H1 (cell line): Measurements from ENCODE around the gene MTMR2. TPM values are rescaled to one million over a fixed set of nuclear protein-coding genes. Genes with fewer than 3 reads are reported as not detected.

Experiments
- CTCF ChIA-PET: fragments of 300-600 bp; sonication (Branson Sonifier 250); formaldehyde crosslinking; loops from one replicate; lab custom pipeline; 2021; ENCODE audit not compliant: partially characterized antibody; lab: Charles Lee
- POLR2A ChIA-PET: fragments of 300-600 bp; sonication (Branson Sonifier 250); formaldehyde crosslinking; loops from one replicate; lab custom pipeline; 2021; ENCODE audit warnings: inconsistent platforms; ENCODE audit not compliant: partially characterized antibody; lab: Charles Lee
- DNase-seq, 2 experiments: peaks; one replicate each; pipeline versions ENCODE4 v3.0.0 to v3.0.0-alpha.2; 2010 to 2022; ENCODE audit warnings: low spot score in 2 of 2, low read depth in 1 of 2, mixed read lengths in 1 of 2
- FAIRE-seq: peaks from 2 replicates; lab custom pipeline; 2011; peaks lifted over from hg19 to GRCh38; lab: Jason Lieb, UNC
- H2AFZ ChIP-seq: 2 replicates; pipeline ENCODE4 v1.8.1; 2012; ENCODE audit warnings: low read length, inconsistent platforms
- H2AK5ac ChIP-seq: 2 replicates; pipeline ENCODE4 v1.6.1; 2013; ENCODE audit warnings: low read depth, low read length
- H2BK120ac ChIP-seq: replicated peaks from 2 replicates; pipeline ENCODE3; 2013; ENCODE audit warnings: low read depth, low read length, inconsistent platforms
- H2BK12ac ChIP-seq: 2 replicates; pipeline ENCODE4 v1.6.1; 2013; ENCODE audit warnings: low read depth, low read length
- H2BK15ac ChIP-seq: 2 replicates; pipeline ENCODE4 v1.6.1; 2013; ENCODE audit warnings: low read length
- H2BK20ac ChIP-seq: 2 replicates; pipeline ENCODE4 v1.6.1; 2013; ENCODE audit warnings: low read length
- H2BK5ac ChIP-seq: 2 replicates; pipeline ENCODE4 v1.6.1; 2013; ENCODE audit warnings: low read depth, low read length
- H3K14ac ChIP-seq: 2 replicates; pipeline ENCODE4 v1.6.1; 2013; ENCODE audit warnings: inconsistent platforms; ENCODE audit not compliant: insufficient read length
- H3K18ac ChIP-seq: 2 replicates; pipeline ENCODE4 v1.6.1; 2013; ENCODE audit warnings: low read length; ENCODE audit errors: extremely low read depth
- H3K23ac ChIP-seq: 2 replicates; pipeline ENCODE4 v1.6.1; 2013; ENCODE audit warnings: inconsistent platforms; ENCODE audit not compliant: insufficient read length
- H3K23me2 ChIP-seq: 2 replicates; pipeline ENCODE4 v1.6.1; 2013; ENCODE audit warnings: low read depth, low read length
- H3K27ac ChIP-seq: 2 replicates; pipeline ENCODE4 v1.6.1; 2011; ENCODE audit warnings: low read depth, low read length, inconsistent platforms
- H3K27me3 ChIP-seq, 4 experiments: replicated peaks in 1 of 4; 1 replicate in 1 of 4; 2 replicates in 3 of 4; pipeline versions ENCODE4 v1.6.1 to v1.8.1; 2011 to 2013; ENCODE audit warnings: low read length in 3 of 4, mild to moderate bottlenecking in 3 of 4, inconsistent platforms in 2 of 4, mixed read lengths in 2 of 4, moderate library complexity in 1 of 4; ENCODE audit not compliant: control insufficient read depth in 3 of 4, insufficient read depth in 3 of 4; ENCODE audit errors: extremely low read depth in 1 of 4
- H3K36me3 ChIP-seq, 4 experiments: 2 replicates each; pipeline versions ENCODE4 v1.6.1 to v1.8.1; 2011 to 2013; ENCODE audit warnings: mild to moderate bottlenecking in 4 of 4, low read length in 3 of 4, moderate library complexity in 2 of 4, control low read depth in 1 of 4, inconsistent platforms in 1 of 4; ENCODE audit not compliant: insufficient read depth in 4 of 4, control insufficient read depth in 2 of 4
- H3K4ac ChIP-seq: replicated peaks from 2 replicates; pipeline ENCODE3; 2013; ENCODE audit warnings: low read length, low read depth, mixed read lengths, inconsistent platforms; ENCODE audit not compliant: insufficient read length
- H3K4me1 ChIP-seq, 4 experiments: replicated peaks in 1 of 4; 1 replicate in 1 of 4; 2 replicates in 3 of 4; pipeline versions ENCODE4 v1.6.1 to v1.8.1; 2011 to 2013; ENCODE audit warnings: low read length in 3 of 4, inconsistent platforms in 2 of 4, mixed read lengths in 1 of 4; ENCODE audit not compliant: insufficient read depth in 4 of 4, control insufficient read depth in 3 of 4
- H3K4me2 ChIP-seq, 2 experiments: 2 replicates each; pipeline versions ENCODE4 v1.6.1 to v1.8.1; 2011 to 2013; ENCODE audit warnings: low read depth in 2 of 2, low read length in 2 of 2, control low read depth in 1 of 2, inconsistent platforms in 1 of 2, mild to moderate bottlenecking in 1 of 2; ENCODE audit not compliant: insufficient read depth in 1 of 2
- H3K4me3 ChIP-seq, 4 experiments: fragments of 200-600, 300-600 bp in 1 of 4; sonication (generic), shearing (Covaris generic), sonication (Bioruptor Twin) in 1 of 4; 2 replicates each; pipeline versions ENCODE4 v1.5.1 to v1.8.1; 2011 to 2016; ENCODE audit warnings: low read length in 4 of 4, low read depth in 3 of 4, control low read depth in 2 of 4, inconsistent platforms in 2 of 4, mild to moderate bottlenecking in 2 of 4, mixed read lengths in 1 of 4, moderate library complexity in 1 of 4; ENCODE audit not compliant: insufficient read depth in 2 of 4; ENCODE audit errors: extremely low read depth in 1 of 4
- H3K56ac ChIP-seq: replicated peaks from 2 replicates; pipeline ENCODE3; 2013; ENCODE audit warnings: low read depth, mild to moderate bottlenecking, mixed read lengths, low read length, inconsistent platforms; ENCODE audit not compliant: insufficient read length
- H3K79me1 ChIP-seq: 2 replicates; pipeline ENCODE4 v1.6.1; 2013; ENCODE audit warnings: low read depth, low read length, control low read depth
- H3K79me2 ChIP-seq, 2 experiments: 2 replicates each; pipeline versions ENCODE4 v1.6.1 to v1.8.1; 2012 to 2013; ENCODE audit warnings: low read length in 2 of 2, mild to moderate bottlenecking in 2 of 2, inconsistent platforms in 1 of 2; ENCODE audit not compliant: insufficient read depth in 2 of 2, control insufficient read depth in 1 of 2
- H3K9ac ChIP-seq, 4 experiments: replicated peaks in 1 of 4; 1 replicate in 1 of 4; 2 replicates in 3 of 4; pipeline versions ENCODE4 v1.6.1 to v1.8.1; 2011 to 2013; ENCODE audit warnings: low read depth in 3 of 4, low read length in 3 of 4, control low read depth in 2 of 4, mild to moderate bottlenecking in 2 of 4, moderate library complexity in 2 of 4, inconsistent platforms in 1 of 4; ENCODE audit errors: extremely low read depth in 1 of 4
- H3K9me3 ChIP-seq, 2 experiments: 2 replicates each; pipeline versions ENCODE4 v1.6.1 to v1.8.1; 2012 to 2013; ENCODE audit warnings: mild to moderate bottlenecking in 2 of 2, moderate library complexity in 2 of 2, control low read depth in 1 of 2, inconsistent platforms in 1 of 2, low read depth in 1 of 2, low read length in 1 of 2, mixed read lengths in 1 of 2; ENCODE audit not compliant: insufficient read depth in 2 of 2
- H4K20me1 ChIP-seq, 2 experiments: replicated peaks in 1 of 2; 2 replicates each; pipeline versions ENCODE3 to v1.8.1; 2011 to 2013; ENCODE audit warnings: inconsistent platforms in 2 of 2, low read length in 2 of 2, mild to moderate bottlenecking in 1 of 2; ENCODE audit not compliant: insufficient read depth in 2 of 2, control insufficient read depth in 1 of 2
- H4K5ac ChIP-seq: 2 replicates; pipeline ENCODE4 v1.6.1; 2013; ENCODE audit warnings: low read length, low read depth, mixed read lengths, inconsistent platforms; ENCODE audit not compliant: insufficient read length
- H4K8ac ChIP-seq: 2 replicates; pipeline ENCODE4 v1.8.0; 2013; ENCODE audit warnings: mild to moderate bottlenecking, moderate library complexity, low read length, inconsistent platforms; ENCODE audit not compliant: insufficient read depth; ENCODE audit errors: extremely low read depth
- H4K91ac ChIP-seq: replicated peaks from 2 replicates; pipeline ENCODE3; 2013; ENCODE audit warnings: low read length, mixed read lengths, inconsistent platforms; ENCODE audit not compliant: insufficient read length
- ATF2 ChIP-seq: IDR thresholded peaks from 2 replicates; pipeline ENCODE4 v1.6.1; 2012; ENCODE audit warnings: low read length, inconsistent platforms
- FOSL1 ChIP-seq: IDR thresholded peaks from 2 replicates; pipeline ENCODE4 v1.6.1; 2011; ENCODE audit warnings: mild to moderate bottlenecking, low read depth, low read length, moderate library complexity; ENCODE audit not compliant: insufficient read depth
- GTF2F1 ChIP-seq: IDR thresholded peaks from 2 replicates; pipeline ENCODE4 v1.6.1; 2012; ENCODE audit warnings: low read depth, low read length, improper control_type of control experiment, borderline replicate concordance
- JUND ChIP-seq: IDR thresholded peaks from 2 replicates; pipeline ENCODE4 v1.6.1; 2011; ENCODE audit warnings: mild to moderate bottlenecking, improper control_type of control experiment, low read length
- KDM1A ChIP-seq: fragments of 200-600, 300-600 bp; sonication (generic); IDR thresholded peaks from 2 replicates; pipeline ENCODE4 v1.7.1; 2016; ENCODE audit warnings: mild to moderate bottlenecking, low read length, borderline replicate concordance
- MAX ChIP-seq: IDR thresholded peaks from 2 replicates; pipeline ENCODE4 v1.6.1; 2012; ENCODE audit warnings: inconsistent platforms
- PHF8 ChIP-seq: fragments of 200-600 bp; sonication (generic); conservative IDR thresholded peaks from 2 replicates; pipeline ENCODE4 v1.7.1; 2012; ENCODE audit warnings: low read depth, mild to moderate bottlenecking, inconsistent platforms, low read length, moderate library complexity
- SP2 ChIP-seq: IDR thresholded peaks from 2 replicates; pipeline ENCODE4 v1.6.1; 2012; ENCODE audit warnings: mild to moderate bottlenecking, low read length, inconsistent platforms
- TEAD4 ChIP-seq: IDR thresholded peaks from 2 replicates; pipeline ENCODE4 v1.6.1; 2012; ENCODE audit warnings: low read depth, low read length, inconsistent platforms, mixed read lengths
- ZNF274 ChIP-seq: IDR thresholded peaks from 2 replicates; pipeline ENCODE4 v1.7.0; 2012; ENCODE audit warnings: low read length, borderline replicate concordance; ENCODE audit errors: extremely low read depth
- WGBS, 2 experiments: shearing (Covaris generic) in 1 of 2; methylation state at CpG; one replicate each; pipeline versions ENCODE4 v1.1.6 to v1.1.7; 2013 to 2015; ENCODE audit warnings: low lambda C conversion rate in 2 of 2, mixed read lengths in 2 of 2, inconsistent platforms in 1 of 2, low coverage in 1 of 2, missing lambda C conversion rate in 1 of 2; ENCODE audit not compliant: insufficient replicate concordance in 2 of 2, insufficient coverage in 1 of 2, insufficient read length in 1 of 2; ENCODE audit errors: extremely low coverage in 1 of 2, missing lambda C conversion rate in 1 of 2; 5-methylcytosine and 5-hydroxymethylcytosine counted together
- polyA plus RNA-seq, 7 experiments: library from polyadenylated mRNA; depleted of rRNA in 3 of 7; stranded (reverse) in 5 of 7; unstranded in 2 of 7; fragments of >200 nt in 5 of 7; fragments of 200-250 nt in 2 of 7; gene quantifications; 1 replicate in 5 of 7; 2 replicates in 1 of 7; 4 replicates in 1 of 7; pipeline versions ENCODE4 v1.2.1 to v1.2.3, GENCODE V29; 2011 to 2013; ENCODE audit warnings: missing spikeins in 2 of 7, mixed read lengths in 2 of 7
- total RNA-seq: library from RNA; stranded (reverse); fragmentation: NEBNext Ultra II Directional; extraction: Animal tissue kit (Norgen Biotek cat#: 25700); gene quantifications from 2 replicates; pipeline ENCODE4 v1.2.1, GENCODE V29; 2021

Gene MTMR2
- total and polyA plus RNA-seq, 2 of the 8 experiments (the other 6 are each of a cell fraction or from before 2014, with no cell fraction given), result 16.7 to 52.9 TPM

- ChIA-PET CTCF (interaction anchor here (1.4 kb wide), 1 partner anchor 10 kb away, joined by 4 read pairs; no protein-coding TSS in a partner anchor), POLR2A (no interaction called here)
- TF ChIP-seq FOSL1 (no peak), KDM1A (no peak), TEAD4 (no peak), ZNF274 (no peak), GTF2F1 (no peak), JUND (no peak), MAX (no peak), PHF8 (no peak), ATF2 (no peak), SP2 (no peak)
Observed at GRCh38 chr11:95877291-95877690, 46.6 kb downstream of the MTMR2 start.

More at GRCh38 chr11:95877291-95877690, 46.6 kb downstream of the MTMR2 start:
- Histone ChIP-seq H3K9me3 (peaks cover 0 to 3% of the 10 kb centered on the region in 2 experiments; a peak in 2 of 4 replicates), H2BK20ac (no peak overlapping the region), H3K79me1 (no peaks in the 10 kb centered on the region), H3K9ac (no peak overlapping the region), H2BK5ac (no peak overlapping the region), H3K4me2 (no peak overlapping the region), H3K27me3 (no peaks in the 10 kb centered on the region), H2AK5ac (no peak overlapping the region), H3K23me2 (no peaks in the 10 kb centered on the region; the same call in 1 of the 2 replicates), H2BK120ac (no peak overlapping the region), H2BK15ac (no peak overlapping the region), H3K4ac (no peak overlapping the region), H3K27ac (no peak overlapping the region), H3K4me1 (no peaks in the 10 kb centered on the region), H2AFZ (no peak overlapping the region), H3K18ac (no peak overlapping the region), H3K14ac (no peak overlapping the region), H3K56ac (no peak overlapping the region), H3K23ac (no peak overlapping the region), H3K36me3 (no peaks in the 10 kb centered on the region), H4K8ac (no peak overlapping the region), H4K20me1 (no peaks in the 10 kb centered on the region), H4K91ac (no peak overlapping the region), H4K5ac (no peak overlapping the region), H3K4me3 (no peak overlapping the region), H2BK12ac (no peak overlapping the region), H3K79me2 (no peaks in the 10 kb centered on the region)
- DNase-seq (no peak), FAIRE-seq (no peak)
- WGBS, 2 experiments, result 92% methylated on average over 2 of the region's 2 CpGs; no CpG with 5 or more reads in 1 of the 2 experiments
